Epithelial cell of esophagus (primary cell): ENCODE results near the gene RGL1.

Source experiments
- DNase-seq: peaks from one replicate; pipeline ENCODE4 v3.0.0; 2010; ENCODE audit warnings: low read depth
- H3K4me3 ChIP-seq: 2 replicates; pipeline ENCODE4 v1.5.1; 2011; ENCODE audit warnings: mild to moderate bottlenecking, low read length, control low read depth
- TF ChIP-seq, protein P1 (sequence below): IDR thresholded peaks from 2 replicates; pipeline ENCODE4 v1.5.1; 2011; ENCODE audit warnings: low read depth, mild to moderate bottlenecking, low read length, control low read depth, inconsistent platforms; ENCODE audit not compliant: insufficient read depth; ENCODE audit errors: missing control alignments

Gene RGL1

DNA sequence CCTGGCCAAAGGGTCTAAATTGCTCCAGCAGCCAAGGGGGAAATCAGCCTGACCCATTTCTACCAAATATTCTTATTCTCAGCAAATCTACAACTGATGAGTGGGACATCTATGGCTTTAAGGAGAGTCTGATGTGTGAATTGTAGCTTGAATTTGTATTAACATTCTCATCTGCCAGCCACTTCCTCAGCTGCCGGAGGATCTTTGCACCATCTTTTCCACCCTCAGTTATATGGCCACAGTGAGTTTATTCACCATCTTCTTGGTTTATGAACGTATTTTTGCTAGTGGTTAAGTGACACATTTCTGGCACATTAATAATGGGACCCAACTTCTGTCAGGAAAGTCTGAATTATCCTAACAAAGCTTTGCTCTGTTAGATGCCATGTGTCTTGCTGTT lies 163.0 kb downstream of the RGL1 start:
- TF ChIP-seq, protein P1, sequence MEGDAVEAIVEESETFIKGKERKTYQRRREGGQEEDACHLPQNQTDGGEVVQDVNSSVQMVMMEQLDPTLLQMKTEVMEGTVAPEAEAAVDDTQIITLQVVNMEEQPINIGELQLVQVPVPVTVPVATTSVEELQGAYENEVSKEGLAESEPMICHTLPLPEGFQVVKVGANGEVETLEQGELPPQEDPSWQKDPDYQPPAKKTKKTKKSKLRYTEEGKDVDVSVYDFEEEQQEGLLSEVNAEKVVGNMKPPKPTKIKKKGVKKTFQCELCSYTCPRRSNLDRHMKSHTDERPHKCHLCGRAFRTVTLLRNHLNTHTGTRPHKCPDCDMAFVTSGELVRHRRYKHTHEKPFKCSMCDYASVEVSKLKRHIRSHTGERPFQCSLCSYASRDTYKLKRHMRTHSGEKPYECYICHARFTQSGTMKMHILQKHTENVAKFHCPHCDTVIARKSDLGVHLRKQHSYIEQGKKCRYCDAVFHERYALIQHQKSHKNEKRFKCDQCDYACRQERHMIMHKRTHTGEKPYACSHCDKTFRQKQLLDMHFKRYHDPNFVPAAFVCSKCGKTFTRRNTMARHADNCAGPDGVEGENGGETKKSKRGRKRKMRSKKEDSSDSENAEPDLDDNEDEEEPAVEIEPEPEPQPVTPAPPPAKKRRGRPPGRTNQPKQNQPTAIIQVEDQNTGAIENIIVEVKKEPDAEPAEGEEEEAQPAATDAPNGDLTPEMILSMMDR, result no peak
- DNase-seq, result no peak
- H3K4me3 ChIP-seq, result no peak overlapping the region

- no peak overlapping the region for H3K4me3 ChIP-seq
- TF ChIP-seq, protein P1, result no peak
- DNase-seq, result no peak
Measured at GRCh38 chr1:183968386-183968785, 163.5 kb downstream of the RGL1 start.

DNA sequence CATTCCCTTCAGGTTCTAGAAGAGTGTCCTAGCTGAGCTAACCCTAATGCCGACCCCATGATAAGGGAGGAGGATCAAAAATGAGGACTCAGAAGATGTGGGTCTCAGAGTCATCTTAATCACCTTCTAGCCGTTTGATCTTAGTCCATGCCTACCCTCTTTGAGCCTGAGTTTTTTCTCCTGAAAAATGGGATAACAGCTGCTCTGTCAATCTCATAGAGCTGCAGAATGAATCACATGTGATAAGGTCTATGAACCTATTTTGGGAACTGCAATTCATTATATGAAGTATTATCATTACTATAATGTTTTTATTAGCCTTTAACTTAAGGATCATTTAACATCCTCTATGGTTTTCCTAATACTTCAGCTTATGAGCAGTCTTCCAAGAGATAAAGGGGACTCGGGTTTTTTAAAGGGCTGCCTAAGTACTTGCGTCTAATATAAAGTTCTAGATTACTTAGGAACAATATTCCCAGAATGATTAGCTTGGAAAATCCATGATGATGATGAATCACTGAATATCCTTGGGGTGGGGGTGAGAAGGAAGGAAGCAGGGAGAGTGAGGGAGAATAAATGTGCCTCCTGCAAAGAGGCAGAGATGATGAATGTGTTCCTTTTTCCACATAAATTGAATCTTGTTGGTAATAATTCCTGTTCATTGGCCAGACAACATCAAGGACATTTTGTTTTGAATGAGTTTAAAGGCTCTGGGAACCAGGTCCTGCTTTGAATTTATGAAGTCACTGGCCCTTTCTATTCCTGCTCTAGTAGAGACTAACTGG lies 165.8 kb downstream of the RGL1 start:
- DNase-seq, result no peak
- TF ChIP-seq, protein P1, result no peak

GRCh38 chr1:183975651-183976050 lies 170.7 kb downstream of the RGL1 start:
- TF ChIP-seq, protein P1, result no peak
- no peak overlapping the region for H3K4me3 ChIP-seq
- no peak for DNase-seq

More for the DNA sequence above, 165.8 kb downstream of the RGL1 start:
- no peak overlapping the region for H3K4me3 ChIP-seq

GRCh38 chr1:183977717-183978116 lies 172.8 kb downstream of the RGL1 start:
- no peak for DNase-seq
- H3K4me3 ChIP-seq, result no peak overlapping the region
- TF ChIP-seq, protein P1, result no peak
